ENCODE measurements around the gene SMCO2. TPM values are rescaled to one million over a fixed set of nuclear protein-coding genes. Genes with fewer than 3 reads are reported as not detected.

SMCO2 gene
- total RNA-seq, 2 donors from 2014 or later = 0.31 to 1.0 TPM

DNA sequence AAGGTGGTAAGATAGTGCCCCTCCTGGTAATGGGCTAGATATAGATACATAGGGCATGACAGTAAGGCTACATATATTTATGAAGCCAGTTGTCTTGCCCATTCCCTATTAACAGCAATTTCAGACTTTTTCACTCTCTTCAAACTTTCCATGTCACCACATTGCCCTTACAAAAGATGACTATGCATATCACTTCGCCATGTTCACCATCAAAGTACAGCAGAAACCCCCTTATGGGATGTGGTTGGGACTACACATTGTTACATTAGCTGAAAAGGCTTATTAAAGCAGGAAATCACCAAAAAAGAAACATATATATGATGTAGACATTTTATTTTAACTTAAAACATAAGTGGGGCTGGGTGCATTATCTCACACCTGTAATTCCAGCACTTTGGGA, 9.8 kb upstream of the SMCO2 start:
- WGBS, 2 experiments (ENCODE audit: insufficient coverage in 1 of 2, insufficient read length in 1 of 2) = no CpG with 5 or more reads among the region's 1 CpG
- Mint-ChIP-seq H3K4me1 (peaks cover 39% of the 10 kb centered on the region), H3K27me3 (ENCODE audit: insufficient read depth) (no peaks in the 10 kb centered on the region)

DNA sequence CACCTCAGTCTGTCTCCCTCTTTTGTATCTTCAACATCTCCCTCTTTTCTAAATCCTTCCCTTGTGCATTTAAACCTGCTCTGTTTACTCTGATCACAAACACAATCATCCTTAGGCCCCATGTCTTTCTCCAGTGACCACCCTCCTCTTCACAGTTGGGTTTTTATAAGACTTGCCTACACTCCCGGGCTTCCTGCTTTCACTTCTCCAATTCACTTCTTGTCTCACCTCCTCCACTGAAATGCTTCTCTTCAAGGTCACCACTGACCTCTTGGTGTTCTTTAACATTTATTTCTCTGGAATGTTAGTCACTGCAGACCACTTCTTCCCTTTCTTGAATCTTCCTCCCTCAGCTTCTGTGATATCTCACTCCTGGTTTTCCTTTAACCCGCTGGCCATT, 8.7 kb upstream of the SMCO2 start:
- H3K4me3 Mint-ChIP-seq = no peak overlapping the region

More for the DNA sequence above, 9.8 kb upstream of the SMCO2 start:
- no peak for DNase-seq
- Histone ChIP-seq H3K9me3 (ENCODE audit: control insufficient read depth, low read length) (peaks cover 6% of the 10 kb centered on the region), H3K36me3 (ENCODE audit: control insufficient read depth, insufficient read depth, low read length) (no peaks in the 10 kb centered on the region), H3K27ac (ENCODE audit: low read depth, low read length) (no peak overlapping the region), H3K4me1 (ENCODE audit: control insufficient read depth, insufficient read depth, low read length) (no peaks in the 10 kb centered on the region), H3K27me3 (ENCODE audit: control insufficient read depth, insufficient read depth, low read length, poor library complexity, severe bottlenecking) (no peaks in the 10 kb centered on the region), H3K4me3 (ENCODE audit: low read length) (no peak overlapping the region), H3K9ac (ENCODE audit: extremely low read depth, low read length, poor library complexity, severe bottlenecking) (no peak overlapping the region)
- Mint-ChIP-seq H3K27ac (no peak overlapping the region), H3K9me3 (peaks cover 14% of the 10 kb centered on the region), H3K4me3 (no peak overlapping the region), H3K36me3 (ENCODE audit: low read depth) (peaks cover 3% of the 10 kb centered on the region)
- TF ChIP-seq, protein P1, sequence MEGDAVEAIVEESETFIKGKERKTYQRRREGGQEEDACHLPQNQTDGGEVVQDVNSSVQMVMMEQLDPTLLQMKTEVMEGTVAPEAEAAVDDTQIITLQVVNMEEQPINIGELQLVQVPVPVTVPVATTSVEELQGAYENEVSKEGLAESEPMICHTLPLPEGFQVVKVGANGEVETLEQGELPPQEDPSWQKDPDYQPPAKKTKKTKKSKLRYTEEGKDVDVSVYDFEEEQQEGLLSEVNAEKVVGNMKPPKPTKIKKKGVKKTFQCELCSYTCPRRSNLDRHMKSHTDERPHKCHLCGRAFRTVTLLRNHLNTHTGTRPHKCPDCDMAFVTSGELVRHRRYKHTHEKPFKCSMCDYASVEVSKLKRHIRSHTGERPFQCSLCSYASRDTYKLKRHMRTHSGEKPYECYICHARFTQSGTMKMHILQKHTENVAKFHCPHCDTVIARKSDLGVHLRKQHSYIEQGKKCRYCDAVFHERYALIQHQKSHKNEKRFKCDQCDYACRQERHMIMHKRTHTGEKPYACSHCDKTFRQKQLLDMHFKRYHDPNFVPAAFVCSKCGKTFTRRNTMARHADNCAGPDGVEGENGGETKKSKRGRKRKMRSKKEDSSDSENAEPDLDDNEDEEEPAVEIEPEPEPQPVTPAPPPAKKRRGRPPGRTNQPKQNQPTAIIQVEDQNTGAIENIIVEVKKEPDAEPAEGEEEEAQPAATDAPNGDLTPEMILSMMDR (conservative IDR thresholded peaks at IDR 0.05) = no peak

DNA sequence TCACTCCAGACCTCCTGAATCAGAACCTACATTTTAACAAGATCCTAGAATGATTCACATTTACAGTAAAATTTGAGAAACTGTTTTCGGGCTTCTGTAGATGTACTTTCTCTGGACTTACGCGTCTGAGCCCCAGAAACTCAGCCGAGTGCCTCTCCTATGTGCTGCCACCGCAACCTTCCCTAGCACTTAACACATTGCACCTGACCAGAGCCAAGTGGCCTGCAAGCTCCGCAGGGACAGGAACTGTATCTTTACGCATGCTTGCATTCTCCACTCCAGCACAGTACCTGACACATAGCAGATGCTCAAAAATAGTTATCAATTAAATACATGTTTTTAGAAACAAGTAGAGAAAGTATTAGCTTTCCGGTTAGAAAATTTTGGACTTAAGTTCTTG, 1.2 kb downstream of the SMCO2 start:
- Histone ChIP-seq H3K4me3 (ENCODE audit: low read length) (no peak overlapping the region), H3K36me3 (ENCODE audit: control insufficient read depth, insufficient read depth, low read length) (no peaks in the 10 kb centered on the region), H3K27ac (ENCODE audit: low read depth, low read length) (no peak overlapping the region), H3K27me3 (ENCODE audit: control insufficient read depth, insufficient read depth, low read length, poor library complexity, severe bottlenecking) (no peaks in the 10 kb centered on the region), H3K9me3 (ENCODE audit: control insufficient read depth, low read length) (peaks cover 6% of the 10 kb centered on the region), H3K9ac (ENCODE audit: extremely low read depth, low read length, poor library complexity, severe bottlenecking) (no peak overlapping the region), H3K4me1 (ENCODE audit: control insufficient read depth, insufficient read depth, low read length) (no peaks in the 10 kb centered on the region)
- H3K36me3 Mint-ChIP-seq (ENCODE audit: low read depth) = peaks cover 2% of the 10 kb centered on the region
- H3K4me1 Mint-ChIP-seq = peaks cover 11% of the 10 kb centered on the region
- no peak overlapping the region for H3K27ac Mint-ChIP-seq
- TF ChIP-seq, protein P1 (conservative IDR thresholded peaks at IDR 0.05) = no peak
- no peak overlapping the region for H3K4me3 Mint-ChIP-seq
- 92 to 93% methylated on average over 3 to 8 of the region's 8 CpGs for WGBS, 2 experiments (ENCODE audit: insufficient coverage in 1 of 2, insufficient read length in 1 of 2)
- H3K9me3 Mint-ChIP-seq = peaks cover 17% of the 10 kb centered on the region
- peaks cover 3% of the 10 kb centered on the region for H3K27me3 Mint-ChIP-seq (ENCODE audit: insufficient read depth)
- no peak for DNase-seq

More for the DNA sequence above, 8.7 kb upstream of the SMCO2 start:
- DNase-seq = no peak
- Histone ChIP-seq H3K4me3 (ENCODE audit: low read length) (no peak overlapping the region), H3K27me3 (ENCODE audit: control insufficient read depth, insufficient read depth, low read length, poor library complexity, severe bottlenecking) (no peaks in the 10 kb centered on the region), H3K9me3 (ENCODE audit: control insufficient read depth, low read length) (peaks cover 6% of the 10 kb centered on the region), H3K4me1 (ENCODE audit: control insufficient read depth, insufficient read depth, low read length) (no peaks in the 10 kb centered on the region), H3K36me3 (ENCODE audit: control insufficient read depth, insufficient read depth, low read length) (no peaks in the 10 kb centered on the region), H3K27ac (ENCODE audit: low read depth, low read length) (no peak overlapping the region), H3K9ac (ENCODE audit: extremely low read depth, low read length, poor library complexity, severe bottlenecking) (no peak overlapping the region)
- H3K36me3 Mint-ChIP-seq (ENCODE audit: low read depth) = peaks cover 3% of the 10 kb centered on the region
- WGBS, 2 experiments (ENCODE audit: insufficient coverage in 1 of 2, insufficient read length in 1 of 2) = 91 to 100% methylated on average over 2 of the region's 2 CpGs
- H3K9me3 Mint-ChIP-seq = peaks cover 12% of the 10 kb centered on the region
- peaks cover 39% of the 10 kb centered on the region for H3K4me1 Mint-ChIP-seq
- TF ChIP-seq, protein P1 (conservative IDR thresholded peaks at IDR 0.05) = no peak
- H3K27ac Mint-ChIP-seq = no peak overlapping the region
- no peaks in the 10 kb centered on the region for H3K27me3 Mint-ChIP-seq (ENCODE audit: insufficient read depth)

All from endodermal cell (in vitro differentiated cells).